AG04449 (cell line): Measurements from ENCODE around the gene MMP27.

Experiments
- CTCF ChIA-PET: fragments of 350-600 bp; formaldehyde crosslinking; extraction: SDS; loops from one replicate; lab custom pipeline; 2021; ENCODE audit warnings: antibody characterized with exemption; lab: Yijun Ruan, JAX
- POLR2A ChIA-PET: fragments of 400-600, 350-600 bp; formaldehyde crosslinking; extraction: SDS; loops from one replicate; lab custom pipeline; 2020; ENCODE audit warnings: antibody characterized with exemption, inconsistent platforms; lab: Yijun Ruan, JAX
- DNase-seq: peaks from one replicate; pipeline ENCODE4 v3.0.0-alpha.2; 2010; ENCODE audit warnings: low read depth, low spot score
- H3K4me3 ChIP-seq: 2 replicates; pipeline ENCODE4 v1.5.1; 2011; ENCODE audit warnings: low read depth, mild to moderate bottlenecking, control low read depth, low read length
- CTCF ChIP-seq: IDR thresholded peaks from one replicate; pipeline ENCODE4 v1.5.1; 2011; ENCODE audit warnings: mild to moderate bottlenecking, moderate library complexity, low read length, control low read depth, inconsistent platforms; ENCODE audit not compliant: insufficient read depth; ENCODE audit errors: missing control alignments

MMP27 gene

GRCh38 chr11:102704841-102705240 is 728 bp downstream of the MMP27 start:
- no peak for TF ChIP-seq CTCF
- DNase-seq: no peak
- ChIA-PET CTCF (interaction anchor here (0.8 kb wide), 1 partner anchor 38 kb away, joined by 3 read pairs; no protein-coding TSS in a partner anchor), POLR2A (no interaction called here)
- H3K4me3 ChIP-seq: no peak overlapping the region

- no peak for DNase-seq
- no peak for TF ChIP-seq CTCF
- CTCF ChIA-PET: interaction anchor here (2.0 kb wide), 1 partner anchor 237 kb away, joined by 4 read pairs; no protein-coding TSS in a partner anchor
- no peak overlapping the region for H3K4me3 ChIP-seq
- POLR2A ChIA-PET: no interaction called here
Measured at GRCh38 chr11:102703826-102704493, 1.6 kb downstream of the MMP27 start.

- no peak for TF ChIP-seq CTCF
- H3K4me3 ChIP-seq: no peak overlapping the region
- ChIA-PET POLR2A (no interaction called here), CTCF (no interaction called here)
- DNase-seq: no peak
Measured at GRCh38 chr11:102695201-102695600, 10.4 kb downstream of the MMP27 start.

- ChIA-PET POLR2A (no interaction called here), CTCF (interaction anchor here (0.8 to 1.8 kb wide), 3 partner anchors 14 to 49 kb away, joined by 4 to 11 read pairs (median 6); no protein-coding TSS in a partner anchor)
- no peak overlapping the region for H3K4me3 ChIP-seq
- no peak for TF ChIP-seq CTCF
- DNase-seq: no peak
Measured at GRCh38 chr11:102685754-102686153, 19.8 kb downstream of the MMP27 start.

- ChIA-PET CTCF (interaction anchor here (0.8 to 1.8 kb wide), 4 partner anchors 14 to 230 kb away, joined by 4 to 11 read pairs (median 6); no protein-coding TSS in a partner anchor), POLR2A (no interaction called here)
- no peak for DNase-seq
Measured at GRCh38 chr11:102685338-102685737, 20.2 kb downstream of the MMP27 start.

More at GRCh38 chr11:102685338-102685737, 20.2 kb downstream of the MMP27 start:
- no peak for TF ChIP-seq CTCF
- no peak overlapping the region for H3K4me3 ChIP-seq
